Ishikawa (cell line): ENCODE measurements around the gene CYTH4.

ENCODE experiments used
- CEBPB ChIP-seq: IDR thresholded peaks from 2 replicates; pipeline ENCODE4 v1.6.1; 2012
- CREB1 ChIP-seq: IDR thresholded peaks from 2 replicates; pipeline ENCODE4 v1.6.1; 2012; ENCODE audit warnings: low read depth
- EGR1 ChIP-seq: IDR thresholded peaks from 2 replicates; pipeline ENCODE4 v1.6.1; 2012
- EP300 ChIP-seq: IDR thresholded peaks from 2 replicates; pipeline ENCODE4 v1.6.1; 2012; ENCODE audit warnings: borderline replicate concordance
- FOXM1 ChIP-seq: IDR thresholded peaks from 2 replicates; pipeline ENCODE4 v1.6.1; 2012; ENCODE audit warnings: low read depth, borderline replicate concordance
- NFIC ChIP-seq: IDR thresholded peaks from 2 replicates; pipeline ENCODE4 v1.6.1; 2012
- RAD21 ChIP-seq: IDR thresholded peaks from 2 replicates; pipeline ENCODE4 v1.6.1; 2012; ENCODE audit warnings: low read depth
- TAF1 ChIP-seq: IDR thresholded peaks from 2 replicates; pipeline ENCODE4 v1.6.1; 2012; ENCODE audit warnings: low read depth, mild to moderate bottlenecking
- TCF12 ChIP-seq: IDR thresholded peaks from 2 replicates; pipeline ENCODE4 v1.6.1; 2012; ENCODE audit warnings: low read depth
- TEAD4 ChIP-seq: IDR thresholded peaks from 2 replicates; pipeline ENCODE4 v1.6.1; 2012
- YY1 ChIP-seq: IDR thresholded peaks from 2 replicates; pipeline ENCODE4 v1.6.1; 2012; ENCODE audit warnings: low read depth
- ZBTB7A ChIP-seq: IDR thresholded peaks from 2 replicates; pipeline ENCODE4 v1.6.1; 2012; ENCODE audit warnings: low read depth
- TF ChIP-seq, protein P1 (sequence below): IDR thresholded peaks from 2 replicates; pipeline ENCODE4 v1.6.1; 2012
- TF ChIP-seq, protein P2 (sequence below): IDR thresholded peaks from 2 replicates; pipeline ENCODE4 v1.6.1; 2012; ENCODE audit warnings: low read depth, mild to moderate bottlenecking
- TF ChIP-seq, protein P3 (sequence below): IDR thresholded peaks from 2 replicates; pipeline ENCODE4 v1.6.1; 2012

The CYTH4 gene

DNA sequence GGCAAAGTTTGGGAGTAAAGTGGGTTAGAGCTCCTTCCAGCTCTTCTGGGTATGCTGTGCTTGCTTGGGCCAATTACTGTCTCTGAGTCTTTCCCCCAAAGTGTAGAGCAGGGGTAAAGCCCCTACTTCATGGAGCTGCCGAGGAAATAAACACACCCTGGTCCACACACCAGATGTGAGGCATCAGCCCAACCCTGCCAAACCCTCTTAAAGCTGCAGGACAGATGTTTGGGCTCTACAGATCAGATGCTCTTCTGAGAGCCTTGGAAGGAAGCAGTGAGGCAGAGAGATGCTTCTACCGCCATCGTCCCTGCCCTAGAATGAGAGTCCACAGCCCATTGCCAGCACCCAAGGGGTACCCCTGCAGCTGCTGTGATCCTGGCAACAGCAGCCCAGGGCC lies 80.3 kb downstream of the CYTH4 start:
- TF ChIP-seq TAF1 (no peak), EGR1 (no peak), NFIC (no peak), TEAD4 (no peak), YY1 (no peak), CEBPB (no peak), FOXM1 (no peak), TCF12 (no peak), CREB1 (no peak), EP300 (no peak), RAD21 (no peak)
- TF ChIP-seq, protein P1, sequence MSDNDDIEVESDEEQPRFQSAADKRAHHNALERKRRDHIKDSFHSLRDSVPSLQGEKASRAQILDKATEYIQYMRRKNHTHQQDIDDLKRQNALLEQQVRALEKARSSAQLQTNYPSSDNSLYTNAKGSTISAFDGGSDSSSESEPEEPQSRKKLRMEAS: no peak
- TF ChIP-seq, protein P2, sequence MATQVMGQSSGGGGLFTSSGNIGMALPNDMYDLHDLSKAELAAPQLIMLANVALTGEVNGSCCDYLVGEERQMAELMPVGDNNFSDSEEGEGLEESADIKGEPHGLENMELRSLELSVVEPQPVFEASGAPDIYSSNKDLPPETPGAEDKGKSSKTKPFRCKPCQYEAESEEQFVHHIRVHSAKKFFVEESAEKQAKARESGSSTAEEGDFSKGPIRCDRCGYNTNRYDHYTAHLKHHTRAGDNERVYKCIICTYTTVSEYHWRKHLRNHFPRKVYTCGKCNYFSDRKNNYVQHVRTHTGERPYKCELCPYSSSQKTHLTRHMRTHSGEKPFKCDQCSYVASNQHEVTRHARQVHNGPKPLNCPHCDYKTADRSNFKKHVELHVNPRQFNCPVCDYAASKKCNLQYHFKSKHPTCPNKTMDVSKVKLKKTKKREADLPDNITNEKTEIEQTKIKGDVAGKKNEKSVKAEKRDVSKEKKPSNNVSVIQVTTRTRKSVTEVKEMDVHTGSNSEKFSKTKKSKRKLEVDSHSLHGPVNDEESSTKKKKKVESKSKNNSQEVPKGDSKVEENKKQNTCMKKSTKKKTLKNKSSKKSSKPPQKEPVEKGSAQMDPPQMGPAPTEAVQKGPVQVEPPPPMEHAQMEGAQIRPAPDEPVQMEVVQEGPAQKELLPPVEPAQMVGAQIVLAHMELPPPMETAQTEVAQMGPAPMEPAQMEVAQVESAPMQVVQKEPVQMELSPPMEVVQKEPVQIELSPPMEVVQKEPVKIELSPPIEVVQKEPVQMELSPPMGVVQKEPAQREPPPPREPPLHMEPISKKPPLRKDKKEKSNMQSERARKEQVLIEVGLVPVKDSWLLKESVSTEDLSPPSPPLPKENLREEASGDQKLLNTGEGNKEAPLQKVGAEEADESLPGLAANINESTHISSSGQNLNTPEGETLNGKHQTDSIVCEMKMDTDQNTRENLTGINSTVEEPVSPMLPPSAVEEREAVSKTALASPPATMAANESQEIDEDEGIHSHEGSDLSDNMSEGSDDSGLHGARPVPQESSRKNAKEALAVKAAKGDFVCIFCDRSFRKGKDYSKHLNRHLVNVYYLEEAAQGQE: no peak
- TF ChIP-seq, protein P3, sequence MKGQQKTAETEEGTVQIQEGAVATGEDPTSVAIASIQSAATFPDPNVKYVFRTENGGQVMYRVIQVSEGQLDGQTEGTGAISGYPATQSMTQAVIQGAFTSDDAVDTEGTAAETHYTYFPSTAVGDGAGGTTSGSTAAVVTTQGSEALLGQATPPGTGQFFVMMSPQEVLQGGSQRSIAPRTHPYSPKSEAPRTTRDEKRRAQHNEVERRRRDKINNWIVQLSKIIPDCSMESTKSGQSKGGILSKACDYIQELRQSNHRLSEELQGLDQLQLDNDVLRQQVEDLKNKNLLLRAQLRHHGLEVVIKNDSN: no peak

DNA sequence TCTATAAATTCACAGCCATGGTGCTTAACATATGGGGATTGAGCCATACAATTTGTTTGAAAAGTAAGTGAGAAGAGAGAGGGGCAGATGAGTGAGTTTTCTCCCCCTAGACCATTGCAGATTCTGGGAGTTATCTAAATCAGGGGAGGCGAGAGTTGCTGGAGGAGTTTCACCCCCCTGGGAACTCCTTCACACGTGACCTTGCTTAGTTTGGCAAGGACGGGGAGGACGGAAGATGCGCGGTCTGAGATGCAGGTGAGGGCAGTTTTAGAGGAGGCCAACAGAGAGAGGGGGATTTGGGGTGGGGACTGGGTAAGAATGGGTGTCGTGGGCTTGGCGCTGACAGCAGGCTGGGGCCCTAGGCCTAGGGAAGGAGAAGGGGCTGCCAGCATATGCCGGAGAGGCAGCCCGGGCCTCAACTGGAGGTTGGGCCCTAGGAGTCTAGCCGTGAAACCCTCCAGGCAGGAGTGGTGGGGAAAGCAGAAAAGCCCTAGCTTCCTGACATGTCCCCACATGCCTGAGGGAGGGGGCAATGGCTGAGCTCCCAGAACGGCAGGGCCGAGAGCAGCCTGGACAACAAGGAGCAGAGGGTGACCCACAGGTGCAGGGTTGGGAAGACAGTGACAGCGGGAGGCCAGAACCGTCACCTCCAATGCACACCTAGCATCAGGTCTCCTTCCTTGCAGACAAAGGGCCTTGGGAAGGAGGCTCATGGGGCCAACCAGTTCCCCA lies 81.1 kb downstream of the CYTH4 start:
- no peak for TF ChIP-seq CREB1
- no peak for TF ChIP-seq NFIC
- no peak for TF ChIP-seq RAD21
- TF ChIP-seq, protein P1: no peak
- TF ChIP-seq EP300: no peak
- no peak for TF ChIP-seq FOXM1
- TF ChIP-seq TAF1: no peak
- no peak for TF ChIP-seq ZBTB7A
- TF ChIP-seq TEAD4: no peak
- TF ChIP-seq, protein P2: no peak
- no peak for TF ChIP-seq TCF12
- no peak for TF ChIP-seq YY1
- TF ChIP-seq, protein P3: no peak
- TF ChIP-seq CEBPB: no peak
- no peak for TF ChIP-seq EGR1
